CD1c-positive myeloid dendritic cell (primary cell): ENCODE results near the gene TNFSF9.

ENCODE experiments used
- DNase-seq: peaks from one replicate; pipeline ENCODE4 v3.0.0-alpha.2; 2016; ENCODE audit errors: extremely low spot score

Gene TNFSF9

GRCh38 chr19:6572217-6572616 is 41.4 kb downstream of the TNFSF9 start:
- peak; percentile 79 for DNase-seq

GRCh38 chr19:6573350-6573749 is 42.5 kb downstream of the TNFSF9 start:
- no peak for DNase-seq

DNA sequence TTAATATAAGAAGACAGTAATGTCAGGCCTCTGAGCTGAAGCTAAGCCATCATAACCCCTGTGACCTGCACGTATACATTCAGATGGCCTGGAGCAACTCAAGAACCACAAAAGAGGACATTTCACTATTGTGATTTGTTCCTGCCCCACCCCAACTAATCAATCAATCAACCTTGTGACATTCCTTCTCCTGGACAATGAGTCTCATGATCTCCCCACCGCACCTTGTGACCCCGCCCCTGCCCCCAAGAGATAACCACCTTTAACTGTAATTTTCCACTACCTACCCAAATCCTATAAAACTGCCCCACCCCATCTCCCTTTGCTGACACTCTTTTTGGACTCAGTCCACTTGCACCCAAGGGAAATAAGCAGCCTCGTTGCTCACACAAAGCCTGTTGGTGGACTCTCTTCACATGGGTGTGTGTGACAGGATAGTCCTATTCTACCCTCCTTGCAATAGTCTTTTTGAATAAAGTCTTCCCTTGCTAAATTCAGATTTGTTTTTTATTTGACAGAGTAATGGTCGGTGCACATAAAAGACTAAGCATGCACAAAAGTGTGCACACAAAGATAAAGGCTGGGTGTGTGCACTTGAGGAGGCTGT is 46.1 kb downstream of the TNFSF9 start:
- DNase-seq, result no peak

- DNase-seq, result peak; percentile 94
These were observed 46.8 kb downstream of the TNFSF9 start for GRCh38 chr19:6577476-6578125.

DNA sequence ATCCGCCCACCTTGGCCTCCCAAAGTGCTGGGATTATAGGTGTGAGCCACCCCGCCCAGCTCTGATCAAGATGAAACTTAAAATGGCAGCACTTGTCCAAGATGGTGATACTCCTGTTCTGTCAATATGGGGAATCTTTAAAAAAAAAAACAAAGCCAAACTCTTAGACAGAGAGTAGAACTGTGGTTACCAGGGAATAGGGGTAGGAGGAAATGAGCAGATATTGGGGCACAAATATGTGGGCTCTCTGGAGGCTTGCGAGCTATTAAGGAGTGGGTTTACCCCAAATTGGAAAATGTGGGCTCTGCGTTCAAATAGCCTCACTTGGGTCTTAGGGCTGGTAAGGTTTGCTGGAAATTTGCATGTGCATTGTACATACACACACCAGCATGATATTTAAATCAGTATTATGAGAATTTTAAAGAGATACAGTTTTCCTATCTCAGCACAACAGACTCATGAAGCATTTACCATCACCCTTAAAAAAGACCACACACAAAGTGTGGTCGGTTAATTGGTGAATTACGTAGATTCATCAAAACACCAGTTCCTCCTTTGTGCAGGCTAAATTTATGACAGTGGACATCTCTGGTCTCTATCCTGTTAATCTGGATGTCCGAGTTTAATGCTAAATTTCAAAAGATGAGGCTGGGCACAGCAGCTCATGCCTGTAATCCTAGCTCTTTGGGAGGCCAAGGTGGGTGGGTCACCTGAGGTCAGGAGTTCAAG is 48.8 kb downstream of the TNFSF9 start:
- no peak for DNase-seq

GRCh38 chr19:6580313-6580712 is 49.5 kb downstream of the TNFSF9 start:
- peak; percentile 40 for DNase-seq

DNA sequence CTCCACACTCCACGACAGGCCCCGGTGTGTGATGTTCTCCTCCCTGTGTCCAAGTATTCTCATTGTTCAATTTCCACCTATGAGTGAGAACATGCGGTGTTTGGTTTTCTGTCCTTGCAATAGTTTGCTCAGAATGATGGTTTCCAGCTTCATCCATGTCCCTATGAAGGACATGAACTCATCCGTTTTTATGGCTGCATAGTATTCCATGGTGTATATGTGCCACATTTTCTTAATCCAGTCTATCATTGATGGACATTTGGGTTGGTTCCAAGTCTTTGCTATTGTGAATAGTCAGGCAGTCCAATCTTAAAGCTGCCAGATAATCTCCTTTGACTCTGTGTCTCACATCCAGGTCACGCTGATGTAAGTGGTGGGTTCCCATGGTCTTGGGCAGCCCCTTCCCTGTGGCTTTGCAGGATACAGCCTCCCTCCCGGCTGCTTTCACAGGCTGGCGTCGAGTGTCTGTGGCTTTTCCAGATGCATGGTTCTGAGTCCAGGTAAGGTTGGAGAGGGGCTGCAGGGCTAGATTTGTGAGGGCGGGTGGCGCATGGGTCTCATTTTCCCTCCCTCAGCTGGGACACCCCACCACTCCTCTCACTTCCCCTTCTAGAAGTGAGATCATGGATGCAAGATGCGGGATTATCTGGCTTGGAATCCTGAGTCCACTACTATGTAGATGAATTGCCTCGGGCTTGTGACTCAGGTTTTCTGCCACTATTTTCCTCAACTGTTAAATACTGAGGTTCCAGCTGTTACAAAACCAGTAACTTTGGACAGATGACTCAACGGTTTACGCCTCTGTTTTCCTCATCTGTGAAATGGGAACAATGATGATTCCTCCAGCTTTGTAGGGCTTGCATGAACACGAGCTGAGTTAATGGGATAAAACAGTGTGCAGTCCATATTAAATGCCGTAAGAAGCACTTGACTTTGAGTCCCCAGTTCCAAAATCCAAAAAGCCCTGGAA is 52.0 kb downstream of the TNFSF9 start:
- peak; percentile 32 for DNase-seq
